Fibroblast of mammary gland (primary cell): ENCODE results near the gene RPL32.
"Not testable (repeated sequence)": the region's sequence is repeated elsewhere in the genome, so short reads cannot be mapped to it uniquely, and the experiment has no call there.

Experiments
- DNase-seq: peaks from one replicate; pipeline ENCODE4 v3.0.0-alpha.2; 2010; ENCODE audit warnings: low read depth
- H3K4me3 ChIP-seq: 2 replicates; pipeline ENCODE4 v1.5.1; 2011; ENCODE audit warnings: low read depth, mild to moderate bottlenecking, low read length, moderate library complexity; ENCODE audit not compliant: control insufficient read depth
- CTCF ChIP-seq: conservative IDR thresholded peaks from 2 replicates; pipeline ENCODE4 v1.5.1; 2011; ENCODE audit warnings: low read depth, low read length, inconsistent platforms; ENCODE audit not compliant: control insufficient read depth, insufficient read depth

RPL32 gene

GRCh38 chr3:12852201-12852600 lies 10.8 kb upstream of the RPL32 start:
- no peak for TF ChIP-seq CTCF
- DNase-seq, result no peak
- H3K4me3 ChIP-seq, result no peak overlapping the region

GRCh38 chr3:12845811-12846210 lies 4.4 kb upstream of the RPL32 start:
- DNase-seq, result no peak
- H3K4me3 ChIP-seq, result no peak overlapping the region
- TF ChIP-seq CTCF, result no peak

- DNase-seq, result no peak
- H3K4me3 ChIP-seq, result no peak overlapping the region
- TF ChIP-seq CTCF, result no peak
Measured at GRCh38 chr3:12842469-12842868, 1.1 kb upstream of the RPL32 start.

- no peak for TF ChIP-seq CTCF
- DNase-seq, result no peak
- peak overlapping the region; percentile 100 for H3K4me3 ChIP-seq
Measured at GRCh38 chr3:12841970-12842328, 584 bp upstream of the RPL32 start.

- DNase-seq, result no peak
- TF ChIP-seq CTCF, result no peak
- H3K4me3 ChIP-seq, result peak overlapping the region; percentile 100
Measured at GRCh38 chr3:12840591-12841148, 695 bp downstream of the RPL32 start.

GRCh38 chr3:12840148-12840547 lies 1.2 kb downstream of the RPL32 start:
- H3K4me3 ChIP-seq, result peak overlapping the region; percentile 100
- not testable (repeated sequence) for DNase-seq

GRCh38 chr3:12839156-12839946 lies 2.0 kb downstream of the RPL32 start:
- peak overlapping the region; percentile 100 for H3K4me3 ChIP-seq
- TF ChIP-seq CTCF, result no peak
- DNase-seq, result no peak
